NB4 (cell line): Measurements from ENCODE around the gene FOSL2.

ENCODE experiments used
- CTCF ChIP-seq: IDR thresholded peaks from one replicate; pipeline ENCODE4 v1.5.1; 2012; ENCODE audit warnings: low read depth, low read length
- POLR2A ChIP-seq: IDR thresholded peaks from 2 replicates; pipeline ENCODE4 v1.6.1; 2011; ENCODE audit warnings: mild to moderate bottlenecking; ENCODE audit not compliant: insufficient read length; ENCODE audit errors: extremely low read depth
- TF ChIP-seq, protein P1 (sequence below): IDR thresholded peaks from 2 replicates; pipeline ENCODE4 v1.6.1; 2011; ENCODE audit warnings: low read depth, low read length

DNA sequence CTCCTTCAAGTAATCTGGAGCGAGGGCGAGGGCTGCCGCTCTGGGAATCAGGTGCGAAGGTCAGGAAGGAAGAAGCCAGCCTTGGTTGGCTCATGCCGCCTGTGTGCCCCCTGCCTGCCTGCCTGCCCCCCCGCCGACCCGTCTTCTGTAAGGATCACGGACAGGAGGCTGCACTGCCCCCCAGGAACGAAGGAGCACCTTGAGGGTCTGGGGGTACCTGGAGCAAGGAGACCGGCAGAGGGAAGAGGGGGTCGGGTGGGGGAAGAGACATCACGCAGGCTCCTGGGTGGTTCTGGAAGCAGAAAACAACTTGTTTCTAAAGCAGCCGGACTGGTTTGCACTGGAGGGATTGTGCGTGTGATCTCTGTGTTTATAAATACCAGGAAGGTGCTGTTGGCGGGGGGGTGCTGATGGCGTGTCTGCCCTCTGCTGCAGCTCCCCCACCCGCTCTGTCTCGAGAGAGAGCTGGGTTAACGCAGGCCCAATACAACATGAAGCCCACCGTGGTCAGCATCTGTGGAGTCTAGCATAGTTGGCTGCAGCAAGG lies 1.7 kb downstream of the FOSL2 start:
- TF ChIP-seq CTCF: no peak
- no peak for TF ChIP-seq POLR2A
- TF ChIP-seq, protein P1, sequence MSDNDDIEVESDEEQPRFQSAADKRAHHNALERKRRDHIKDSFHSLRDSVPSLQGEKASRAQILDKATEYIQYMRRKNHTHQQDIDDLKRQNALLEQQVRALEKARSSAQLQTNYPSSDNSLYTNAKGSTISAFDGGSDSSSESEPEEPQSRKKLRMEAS: 0 out of 2 replicates have a peak, but pooled peaks have one; percentile 19
